ENCODE data around the gene NEDD8. TPM values are rescaled to one million over a fixed set of nuclear protein-coding genes. Genes with fewer than 3 reads are reported as not detected.

The NEDD8 gene
- total RNA-seq, 1 experiment from 2014 or later: 178 TPM

DNA sequence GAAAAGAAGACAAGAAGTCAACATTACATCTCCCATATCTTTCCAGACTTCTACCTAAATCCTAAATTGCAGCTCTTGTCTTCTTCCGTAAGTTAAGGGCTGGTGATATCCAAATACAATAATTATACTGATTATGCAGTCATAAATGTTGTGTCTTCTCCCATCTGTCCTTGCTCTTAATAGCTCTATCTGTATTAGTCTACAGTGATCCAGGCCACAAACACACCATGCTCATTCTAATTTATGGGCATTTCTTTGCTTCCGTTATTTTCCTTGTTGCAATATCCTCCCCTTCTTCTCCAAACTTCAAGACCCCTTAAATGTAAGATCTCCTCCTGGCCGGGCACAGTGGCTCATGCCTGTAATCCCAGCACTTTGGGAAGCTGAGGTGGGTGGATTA lies 12.6 kb downstream of the NEDD8 start:
- ATAC-seq: no peak
- Histone ChIP-seq H3K9me2 (ENCODE audit: insufficient read depth) (no peaks in the 10 kb centered on the region), H3K9ac (ENCODE audit: low read length) (no peak overlapping the region), H3K4me3 (replicated peaks in 1 of 2; ENCODE audit: low read depth in 1 of 2, low read length in 2 of 2) (no peak overlapping the region), H3K27me3 (ENCODE audit: insufficient read depth, low read length) (no peaks in the 10 kb centered on the region), H3K9me3 (ENCODE audit: control insufficient read depth in 1 of 2, insufficient read depth in 1 of 2, low read depth in 1 of 2, low read length in 2 of 2) (no peaks in the 10 kb centered on the region), H2AFZ (ENCODE audit: low read depth, low read length, poor library complexity, severe bottlenecking) (no peak overlapping the region), H3K4me2 (ENCODE audit: low read length) (no peak overlapping the region), H3K27ac (ENCODE audit: low read depth, low read length) (no peak overlapping the region), H3K4me1 (ENCODE audit: control insufficient read depth in 1 of 2, insufficient read depth in 2 of 2, low read length in 2 of 2) (peaks cover 13 to 14% of the 10 kb centered on the region in 2 experiments), H3K79me2 (ENCODE audit: insufficient read depth, low read length) (peaks cover 54% of the 10 kb centered on the region), H4K20me1 (ENCODE audit: insufficient read depth) (no peaks in the 10 kb centered on the region), H3K36me3 (ENCODE audit: control insufficient read depth in 1 of 2, insufficient read depth in 2 of 2, low read length in 2 of 2) (peaks cover 0 to 2% of the 10 kb centered on the region in 2 experiments; a peak in 1 of 4 replicates)
- ChIA-PET RAD21 (ENCODE audit: low non-redundant PET in 1 of 2, low total read pairs in 2 of 2, uncharacterized antibody in 2 of 2, unreplicated experiment in 2 of 2) (interaction anchor here in 1 of 2 experiments (0.7 kb wide), 1 partner anchor 29 kb away, joined by 7 read pairs; no protein-coding TSS in a partner anchor), POLR2A (no interaction called here), CTCF (interaction anchor here (0.7 to 0.8 kb wide), 3 partner anchors 89 to 1810 kb away, joined by 3 to 4 read pairs (median 3); no protein-coding TSS in a partner anchor)
- TF ChIP-seq ELF1 (IDR thresholded peaks at IDR 0.05; ENCODE audit: borderline replicate concordance, low read depth) (no peak), TCF7L2 (IDR thresholded peaks at IDR 0.05; ENCODE audit: borderline replicate concordance, extremely low read depth, insufficient read depth, insufficient read length) (no peak), EZH2phosphoT487 (IDR thresholded peaks at IDR 0.05; ENCODE audit: borderline replicate concordance) (no peak), POLR2A (IDR thresholded peaks at IDR 0.05; ENCODE audit: borderline replicate concordance, extremely low read depth, insufficient read depth, insufficient read length) (no peak), JUND (IDR thresholded peaks at IDR 0.05) (no peak), FOSL1 (IDR thresholded peaks at IDR 0.05; ENCODE audit: low read depth) (no peak)
- TF ChIP-seq, protein P1, sequence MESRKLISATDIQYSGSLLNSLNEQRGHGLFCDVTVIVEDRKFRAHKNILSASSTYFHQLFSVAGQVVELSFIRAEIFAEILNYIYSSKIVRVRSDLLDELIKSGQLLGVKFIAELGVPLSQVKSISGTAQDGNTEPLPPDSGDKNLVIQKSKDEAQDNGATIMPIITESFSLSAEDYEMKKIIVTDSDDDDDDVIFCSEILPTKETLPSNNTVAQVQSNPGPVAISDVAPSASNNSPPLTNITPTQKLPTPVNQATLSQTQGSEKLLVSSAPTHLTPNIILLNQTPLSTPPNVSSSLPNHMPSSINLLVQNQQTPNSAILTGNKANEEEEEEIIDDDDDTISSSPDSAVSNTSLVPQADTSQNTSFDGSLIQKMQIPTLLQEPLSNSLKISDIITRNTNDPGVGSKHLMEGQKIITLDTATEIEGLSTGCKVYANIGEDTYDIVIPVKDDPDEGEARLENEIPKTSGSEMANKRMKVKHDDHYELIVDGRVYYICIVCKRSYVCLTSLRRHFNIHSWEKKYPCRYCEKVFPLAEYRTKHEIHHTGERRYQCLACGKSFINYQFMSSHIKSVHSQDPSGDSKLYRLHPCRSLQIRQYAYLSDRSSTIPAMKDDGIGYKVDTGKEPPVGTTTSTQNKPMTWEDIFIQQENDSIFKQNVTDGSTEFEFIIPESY (IDR thresholded peaks at IDR 0.05; ENCODE audit: extremely low read depth, insufficient replicate concordance, low read length): no peak
- TF ChIP-seq, protein P2, sequence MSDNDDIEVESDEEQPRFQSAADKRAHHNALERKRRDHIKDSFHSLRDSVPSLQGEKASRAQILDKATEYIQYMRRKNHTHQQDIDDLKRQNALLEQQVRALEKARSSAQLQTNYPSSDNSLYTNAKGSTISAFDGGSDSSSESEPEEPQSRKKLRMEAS (IDR thresholded peaks at IDR 0.05): no peak
- no TSS peak for BruUV-seq (replicated peaks)
- intact Hi-C loops (cut with micrococcal nuclease): loop anchor here (10.0 kb wide), 1 partner anchor 215 kb away; no protein-coding TSS in a partner anchor
- no peak for DNase-seq (ENCODE audit: low read depth, low spot score)

Measured in HCT116 (cell line).